ENCODE measurements around the gene TDRD12.

DNA sequence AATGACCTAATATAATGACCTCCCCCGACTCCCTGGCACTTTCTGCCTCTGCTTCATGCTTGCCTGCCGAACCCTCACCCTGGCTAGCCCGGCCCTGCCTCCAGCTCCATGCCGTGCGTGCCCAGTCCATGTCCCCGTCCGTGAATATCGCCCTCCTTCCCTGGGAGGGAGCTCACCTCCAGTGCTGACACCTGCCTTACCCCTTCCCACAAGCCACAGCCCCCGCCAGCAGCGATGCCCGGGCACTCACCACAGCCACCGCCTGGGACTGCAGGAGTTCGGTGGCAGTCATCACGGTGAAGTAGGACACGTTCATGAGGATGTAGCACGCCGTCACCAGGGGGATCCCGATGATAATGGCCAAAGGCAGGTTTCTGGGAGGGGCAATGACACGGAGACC is 140.0 kb downstream of the TDRD12 start:
- TF ChIP-seq, protein P1, sequence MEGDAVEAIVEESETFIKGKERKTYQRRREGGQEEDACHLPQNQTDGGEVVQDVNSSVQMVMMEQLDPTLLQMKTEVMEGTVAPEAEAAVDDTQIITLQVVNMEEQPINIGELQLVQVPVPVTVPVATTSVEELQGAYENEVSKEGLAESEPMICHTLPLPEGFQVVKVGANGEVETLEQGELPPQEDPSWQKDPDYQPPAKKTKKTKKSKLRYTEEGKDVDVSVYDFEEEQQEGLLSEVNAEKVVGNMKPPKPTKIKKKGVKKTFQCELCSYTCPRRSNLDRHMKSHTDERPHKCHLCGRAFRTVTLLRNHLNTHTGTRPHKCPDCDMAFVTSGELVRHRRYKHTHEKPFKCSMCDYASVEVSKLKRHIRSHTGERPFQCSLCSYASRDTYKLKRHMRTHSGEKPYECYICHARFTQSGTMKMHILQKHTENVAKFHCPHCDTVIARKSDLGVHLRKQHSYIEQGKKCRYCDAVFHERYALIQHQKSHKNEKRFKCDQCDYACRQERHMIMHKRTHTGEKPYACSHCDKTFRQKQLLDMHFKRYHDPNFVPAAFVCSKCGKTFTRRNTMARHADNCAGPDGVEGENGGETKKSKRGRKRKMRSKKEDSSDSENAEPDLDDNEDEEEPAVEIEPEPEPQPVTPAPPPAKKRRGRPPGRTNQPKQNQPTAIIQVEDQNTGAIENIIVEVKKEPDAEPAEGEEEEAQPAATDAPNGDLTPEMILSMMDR (IDR thresholded peaks at IDR 0.05), result no peak
- TF ChIP-seq SIN3A (IDR thresholded peaks at IDR 0.05; ENCODE audit: borderline replicate concordance, insufficient read depth, low read depth, low read length), result no peak
- TF ChIP-seq, protein P2, sequence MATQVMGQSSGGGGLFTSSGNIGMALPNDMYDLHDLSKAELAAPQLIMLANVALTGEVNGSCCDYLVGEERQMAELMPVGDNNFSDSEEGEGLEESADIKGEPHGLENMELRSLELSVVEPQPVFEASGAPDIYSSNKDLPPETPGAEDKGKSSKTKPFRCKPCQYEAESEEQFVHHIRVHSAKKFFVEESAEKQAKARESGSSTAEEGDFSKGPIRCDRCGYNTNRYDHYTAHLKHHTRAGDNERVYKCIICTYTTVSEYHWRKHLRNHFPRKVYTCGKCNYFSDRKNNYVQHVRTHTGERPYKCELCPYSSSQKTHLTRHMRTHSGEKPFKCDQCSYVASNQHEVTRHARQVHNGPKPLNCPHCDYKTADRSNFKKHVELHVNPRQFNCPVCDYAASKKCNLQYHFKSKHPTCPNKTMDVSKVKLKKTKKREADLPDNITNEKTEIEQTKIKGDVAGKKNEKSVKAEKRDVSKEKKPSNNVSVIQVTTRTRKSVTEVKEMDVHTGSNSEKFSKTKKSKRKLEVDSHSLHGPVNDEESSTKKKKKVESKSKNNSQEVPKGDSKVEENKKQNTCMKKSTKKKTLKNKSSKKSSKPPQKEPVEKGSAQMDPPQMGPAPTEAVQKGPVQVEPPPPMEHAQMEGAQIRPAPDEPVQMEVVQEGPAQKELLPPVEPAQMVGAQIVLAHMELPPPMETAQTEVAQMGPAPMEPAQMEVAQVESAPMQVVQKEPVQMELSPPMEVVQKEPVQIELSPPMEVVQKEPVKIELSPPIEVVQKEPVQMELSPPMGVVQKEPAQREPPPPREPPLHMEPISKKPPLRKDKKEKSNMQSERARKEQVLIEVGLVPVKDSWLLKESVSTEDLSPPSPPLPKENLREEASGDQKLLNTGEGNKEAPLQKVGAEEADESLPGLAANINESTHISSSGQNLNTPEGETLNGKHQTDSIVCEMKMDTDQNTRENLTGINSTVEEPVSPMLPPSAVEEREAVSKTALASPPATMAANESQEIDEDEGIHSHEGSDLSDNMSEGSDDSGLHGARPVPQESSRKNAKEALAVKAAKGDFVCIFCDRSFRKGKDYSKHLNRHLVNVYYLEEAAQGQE (IDR thresholded peaks at IDR 0.05; ENCODE audit: insufficient read depth in 1 of 2, low read depth in 2 of 2, low read length in 1 of 2), result no peak
- no peak for TF ChIP-seq POLR2AphosphoS5 (IDR thresholded peaks at IDR 0.05; ENCODE audit: low read depth, low read length)

Data from Panc1 (cell line).